K562 (cell line): ENCODE results near the gene MBNL1. TPM values are rescaled to one million over a fixed set of nuclear protein-coding genes. Genes with fewer than 3 reads are reported as not detected.

Source experiments
- ATF7 ChIP-seq: fragments of 450-650 bp; IDR thresholded peaks from 2 replicates; pipeline ENCODE4 v1.7.1; 2014; ENCODE audit warnings: mild to moderate bottlenecking, moderate library complexity
- BRCA1 ChIP-seq, 2 experiments: fragments of 450-650 bp in 1 of 2; sonication (generic) in 1 of 2; formaldehyde crosslinking in 1 of 2; IDR thresholded peaks; 2 replicates each; pipeline versions ENCODE4 v1.5.0 to v1.6.1; 2017 to 2020; ENCODE audit warnings: mild to moderate bottlenecking in 1 of 2, missing genetic modification reagents in 1 of 2
- CC2D1A ChIP-seq: fragments of 450-650 bp; IDR thresholded peaks from 2 replicates; pipeline ENCODE4 v1.6.1; 2017; ENCODE audit warnings: mild to moderate bottlenecking
- EP300 ChIP-seq: IDR thresholded peaks from 2 replicates; pipeline ENCODE4 v1.6.1; 2012; ENCODE audit warnings: low read length, improper control_type of control experiment
- HDAC2 ChIP-seq: fragments of 450-650 bp; IDR thresholded peaks from 2 replicates; pipeline ENCODE4 v1.6.1; 2016; ENCODE audit warnings: mild to moderate bottlenecking
- HLTF ChIP-seq: fragments of 450-650 bp; IDR thresholded peaks from 2 replicates; pipeline ENCODE4 v1.6.1; 2016
- KDM1A ChIP-seq, 2 experiments: fragments of 450-650 bp; IDR thresholded peaks; 2 replicates each; pipeline ENCODE4 v1.6.1; 2016; ENCODE audit warnings: mild to moderate bottlenecking in 2 of 2
- MAZ ChIP-seq, 2 experiments: fragments of 450-650 bp in 1 of 2; sonication (generic) in 1 of 2; formaldehyde crosslinking; IDR thresholded peaks in 1 of 2; conservative IDR thresholded peaks in 1 of 2; 2 replicates each; pipeline versions ENCODE4 v1.4.0 to v1.5.0; 2020; ENCODE audit warnings: mild to moderate bottlenecking in 1 of 2, missing genetic modification reagents in 1 of 2
- PBX2 ChIP-seq, 2 experiments: IDR thresholded peaks in 1 of 2; conservative IDR thresholded peaks in 1 of 2; 2 replicates each; pipeline ENCODE4 v1.6.1; 2016; ENCODE audit warnings: low read depth in 2 of 2, mild to moderate bottlenecking in 1 of 2, missing compliant biosample characterization in 1 of 2, missing genetic modification characterization in 1 of 2, moderate library complexity in 1 of 2
- POLR2A ChIP-seq: fragments of 450-650 bp; conservative IDR thresholded peaks from 2 replicates; pipeline ENCODE4 v1.6.1; 2016
- POLR2AphosphoS5 ChIP-seq: IDR thresholded peaks from 2 replicates; pipeline ENCODE4 v1.6.1; 2011; ENCODE audit warnings: mild to moderate bottlenecking, low read depth, low read length, moderate library complexity; ENCODE audit not compliant: control insufficient read depth, insufficient read depth
- SMARCE1 ChIP-seq: fragments of 450-650 bp; IDR thresholded peaks from 2 replicates; pipeline ENCODE4 v1.7.1; 2016; ENCODE audit warnings: mild to moderate bottlenecking
- TEAD4 ChIP-seq, 2 experiments: sonication (generic) in 1 of 2; formaldehyde crosslinking in 1 of 2; IDR thresholded peaks; 2 replicates each; pipeline versions ENCODE4 v1.6.1 to v1.8.0; 2012 to 2022; ENCODE audit warnings: borderline replicate concordance in 1 of 2, inconsistent platforms in 1 of 2, low read length in 1 of 2, mild to moderate bottlenecking in 1 of 2, missing genetic modification reagents in 1 of 2
- THRB ChIP-seq: fragments of 450-650 bp; formaldehyde crosslinking; conservative IDR thresholded peaks from 2 replicates; pipeline ENCODE4 v1.4.0; 2022; ENCODE audit warnings: mild to moderate bottlenecking, missing genetic modification characterization
- ZNF41 ChIP-seq: fragments of 250-450 bp; sonication (Bioruptor Pico); conservative IDR thresholded peaks from 2 replicates; pipeline ENCODE4 v1.4.0; 2020; ENCODE audit warnings: mild to moderate bottlenecking
- polyA plus RNA-seq, 8 experiments: library from polyadenylated mRNA; depleted of rRNA in 4 of 8; stranded (reverse) in 5 of 8; unstranded in 3 of 8; fragments of >200 nt; fragmentation: Nextera tagmentation in 2 of 8; fragmentation: Illumina TruSeq in 1 of 8; extraction: Ambion mirVana in 2 of 8; extraction: Trizol in 1 of 8; gene quantifications; 2 replicates each; pipeline versions ENCODE4 v1.2.1 to v1.2.3, GENCODE V29; 2011 to 2014; ENCODE audit warnings: inconsistent platforms in 1 of 8, missing spikeins in 1 of 8
- total RNA-seq, 7 experiments: library from RNA; depleted of rRNA in 6 of 7; stranded (reverse); fragments of >200 nt in 6 of 7; fragmentation: Illumina TruSeq in 2 of 7; extraction: Trizol in 2 of 7; gene quantifications; 2 replicates each; pipeline versions ENCODE4 v1.2.1 to v1.2.3, GENCODE V29; 2011 to 2021; ENCODE audit warnings: low replicate concordance in 1 of 7
- TF ChIP-seq, protein P1 (sequence below): fragments of 450-650 bp; IDR thresholded peaks from 2 replicates; pipeline ENCODE4 v1.6.1; 2016; ENCODE audit warnings: mild to moderate bottlenecking
- TF ChIP-seq, protein P2 (sequence below), 3 experiments: IDR thresholded peaks in 2 of 3; conservative IDR thresholded peaks in 1 of 3; 2 replicates each; pipeline ENCODE4 v1.5.1; 2011 to 2012; ENCODE audit warnings: low read length in 3 of 3, mild to moderate bottlenecking in 3 of 3, control low read depth in 2 of 3, improper control_type of control experiment in 1 of 3, inconsistent platforms in 1 of 3, low read depth in 1 of 3, mixed read lengths in 1 of 3, moderate library complexity in 1 of 3; ENCODE audit not compliant: insufficient read depth in 2 of 3

MBNL1 gene
- total and polyA plus RNA-seq, 9 of the 15 experiments (the other 6 are each of a cell fraction or from before 2014, with no cell fraction given) = 70.3 to 243 (median 220) TPM

DNA sequence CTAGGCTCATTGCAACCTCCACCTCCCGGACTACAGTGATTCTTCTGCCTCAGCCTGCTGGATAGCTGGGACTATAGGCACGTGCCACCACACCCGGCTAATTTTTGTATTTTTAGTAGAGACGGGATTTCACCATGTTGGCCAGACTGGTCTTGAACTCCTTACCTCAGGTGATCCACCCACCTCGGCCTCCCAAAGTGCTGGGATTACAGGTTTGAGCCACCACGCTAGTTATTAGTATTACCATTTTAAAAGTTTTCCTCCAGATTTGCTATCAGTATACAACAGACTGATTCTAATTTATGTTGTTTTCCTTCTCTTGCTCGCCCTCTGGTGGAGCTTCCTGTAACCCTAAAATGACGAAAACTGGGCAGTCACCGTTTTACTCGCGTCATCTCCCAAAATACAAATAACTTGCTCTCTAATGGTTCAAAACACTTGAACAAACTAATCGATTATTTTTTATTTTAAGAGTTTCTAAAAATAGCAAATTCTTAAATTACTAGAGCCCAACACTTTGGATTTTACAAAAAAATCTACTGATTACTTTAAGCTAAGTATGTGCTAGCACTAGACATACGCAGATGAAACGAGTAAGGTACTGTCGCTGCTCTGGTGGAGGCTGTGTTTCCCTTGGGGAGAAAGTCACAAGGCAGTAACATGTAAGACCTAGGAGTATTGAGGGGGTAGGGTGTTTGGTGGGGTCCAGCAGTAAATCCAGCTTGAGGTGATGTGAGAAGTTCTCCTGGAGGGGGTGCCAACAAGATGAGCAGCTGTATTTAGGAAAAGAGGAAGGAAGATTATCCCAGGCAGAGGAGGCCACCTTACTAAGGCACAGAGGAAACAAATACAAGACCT, 203.3 kb downstream of the MBNL1 start (continued):
- TF ChIP-seq EP300 (peak; percentile 48; the same call in 1 of the 2 replicates), BRCA1 (IDR thresholded peaks at IDR 0.05) (no peak), BRCA1 (CRISPR knock-in tag; IDR thresholded peaks at IDR 0.05) (no peak), ZNF41 (CRISPR knock-in tag) (no peak), HLTF (0 out of 2 replicates have a peak, but pooled peaks have one; percentile 49), POLR2AphosphoS5 (no peak), CC2D1A (peak; percentile 51; the same call in 1 of the 2 replicates), POLR2A (0 out of 2 replicates have a peak, but pooled peaks have one; percentile 6), THRB (CRISPR knock-in tag) (peak; percentile 58; the same call in 1 of the 2 replicates), KDM1A (IDR thresholded peaks at IDR 0.05) (peak in 1 of 2 experiments; percentile 35; a peak in 1 of 4 replicates), PBX2 (CRISPR knock-in tag; IDR thresholded peaks at IDR 0.05; ENCODE audit: low read depth) (no peak), PBX2 (tag; conservative IDR thresholded peaks at IDR 0.05; ENCODE audit: low read depth) (peak; percentile 74), MAZ (CRISPR knock-in tag; conservative IDR thresholded peaks at IDR 0.05 in 1 of 2, IDR thresholded peaks at IDR 0.05 in 1 of 2) (peak in 1 of 2 experiments; percentile 31; a peak in 1 of 4 replicates), SMARCE1 (0 out of 2 replicates have a peak, but pooled peaks have one; percentile 44), ATF7 (peak; percentile 48; the same call in 1 of the 2 replicates), TEAD4 (IDR thresholded peaks at IDR 0.05; ENCODE audit: low read length) (peak; percentile 51; the same call in 1 of the 2 replicates), TEAD4 (CRISPR knock-in tag; IDR thresholded peaks at IDR 0.05; ENCODE audit: borderline replicate concordance) (no peak), HDAC2 (peak; percentile 56)
- TF ChIP-seq, protein P1, sequence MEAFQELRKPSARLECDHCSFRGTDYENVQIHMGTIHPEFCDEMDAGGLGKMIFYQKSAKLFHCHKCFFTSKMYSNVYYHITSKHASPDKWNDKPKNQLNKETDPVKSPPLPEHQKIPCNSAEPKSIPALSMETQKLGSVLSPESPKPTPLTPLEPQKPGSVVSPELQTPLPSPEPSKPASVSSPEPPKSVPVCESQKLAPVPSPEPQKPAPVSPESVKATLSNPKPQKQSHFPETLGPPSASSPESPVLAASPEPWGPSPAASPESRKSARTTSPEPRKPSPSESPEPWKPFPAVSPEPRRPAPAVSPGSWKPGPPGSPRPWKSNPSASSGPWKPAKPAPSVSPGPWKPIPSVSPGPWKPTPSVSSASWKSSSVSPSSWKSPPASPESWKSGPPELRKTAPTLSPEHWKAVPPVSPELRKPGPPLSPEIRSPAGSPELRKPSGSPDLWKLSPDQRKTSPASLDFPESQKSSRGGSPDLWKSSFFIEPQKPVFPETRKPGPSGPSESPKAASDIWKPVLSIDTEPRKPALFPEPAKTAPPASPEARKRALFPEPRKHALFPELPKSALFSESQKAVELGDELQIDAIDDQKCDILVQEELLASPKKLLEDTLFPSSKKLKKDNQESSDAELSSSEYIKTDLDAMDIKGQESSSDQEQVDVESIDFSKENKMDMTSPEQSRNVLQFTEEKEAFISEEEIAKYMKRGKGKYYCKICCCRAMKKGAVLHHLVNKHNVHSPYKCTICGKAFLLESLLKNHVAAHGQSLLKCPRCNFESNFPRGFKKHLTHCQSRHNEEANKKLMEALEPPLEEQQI = peak; percentile 66
- TF ChIP-seq, protein P2, sequence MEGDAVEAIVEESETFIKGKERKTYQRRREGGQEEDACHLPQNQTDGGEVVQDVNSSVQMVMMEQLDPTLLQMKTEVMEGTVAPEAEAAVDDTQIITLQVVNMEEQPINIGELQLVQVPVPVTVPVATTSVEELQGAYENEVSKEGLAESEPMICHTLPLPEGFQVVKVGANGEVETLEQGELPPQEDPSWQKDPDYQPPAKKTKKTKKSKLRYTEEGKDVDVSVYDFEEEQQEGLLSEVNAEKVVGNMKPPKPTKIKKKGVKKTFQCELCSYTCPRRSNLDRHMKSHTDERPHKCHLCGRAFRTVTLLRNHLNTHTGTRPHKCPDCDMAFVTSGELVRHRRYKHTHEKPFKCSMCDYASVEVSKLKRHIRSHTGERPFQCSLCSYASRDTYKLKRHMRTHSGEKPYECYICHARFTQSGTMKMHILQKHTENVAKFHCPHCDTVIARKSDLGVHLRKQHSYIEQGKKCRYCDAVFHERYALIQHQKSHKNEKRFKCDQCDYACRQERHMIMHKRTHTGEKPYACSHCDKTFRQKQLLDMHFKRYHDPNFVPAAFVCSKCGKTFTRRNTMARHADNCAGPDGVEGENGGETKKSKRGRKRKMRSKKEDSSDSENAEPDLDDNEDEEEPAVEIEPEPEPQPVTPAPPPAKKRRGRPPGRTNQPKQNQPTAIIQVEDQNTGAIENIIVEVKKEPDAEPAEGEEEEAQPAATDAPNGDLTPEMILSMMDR (IDR thresholded peaks at IDR 0.05 in 2 of 3, conservative IDR thresholded peaks at IDR 0.05 in 1 of 3; ENCODE audit: insufficient read depth in 2 of 3, low read depth in 1 of 3, low read length in 3 of 3) = peak; percentile 59 to 79 (median 65)
